RWPE2 (cell line): ENCODE measurements around the gene BCL2.

Source experiments
- ATAC-seq: fragments of 200-7000 bp; cut with Tn5 transposase; 3 replicates; pipeline ENCODE4 v1.9.1; 2021; ENCODE audit warnings: low read depth
- DNase-seq: peaks from one replicate; pipeline ENCODE4 v3.0.0-alpha.2; 2020; ENCODE audit warnings: low spot score
- H3K27ac ChIP-seq: fragments of 450-650 bp; 2 replicates; pipeline ENCODE4 v1.5.1; 2017; ENCODE audit warnings: mild to moderate bottlenecking; ENCODE audit not compliant: poor library complexity, severe bottlenecking
- H3K27me3 ChIP-seq: fragments of 250-450 bp; sonication (Bioruptor Pico); 2 replicates; pipeline ENCODE4 v1.5.1; 2021; ENCODE audit warnings: mild to moderate bottlenecking, moderate library complexity; ENCODE audit not compliant: insufficient read depth, poor library complexity, severe bottlenecking
- H3K36me3 ChIP-seq: fragments of 250-450 bp; sonication (Bioruptor Pico); 2 replicates; pipeline ENCODE4 v1.5.1; 2020; ENCODE audit warnings: low read depth, mild to moderate bottlenecking, moderate library complexity
- H3K4me1 ChIP-seq: fragments of 250-450 bp; sonication (Bioruptor Pico); 2 replicates; pipeline ENCODE4 v1.5.1; 2021; ENCODE audit warnings: mild to moderate bottlenecking, moderate library complexity; ENCODE audit not compliant: insufficient read depth, poor library complexity, severe bottlenecking
- H3K4me3 ChIP-seq: fragments of 250-450 bp; sonication (Bioruptor Pico); 2 replicates; pipeline ENCODE4 v1.5.1; 2021; ENCODE audit warnings: mild to moderate bottlenecking, moderate library complexity; ENCODE audit not compliant: severe bottlenecking
- H3K9me3 ChIP-seq: fragments of 250-450 bp; sonication (Bioruptor Pico); 2 replicates; pipeline ENCODE4 v1.5.1; 2021; ENCODE audit warnings: mild to moderate bottlenecking, moderate library complexity; ENCODE audit not compliant: severe bottlenecking
- TF ChIP-seq, protein P1 (sequence below): fragments of 450-650 bp; IDR thresholded peaks from one replicate; pipeline ENCODE4 v1.5.1; 2017; ENCODE audit warnings: mild to moderate bottlenecking, moderate library complexity; ENCODE audit not compliant: poor library complexity, severe bottlenecking

The BCL2 gene

GRCh38 chr18:63288311-63288710 is 31.3 kb downstream of the BCL2 start:
- Histone ChIP-seq H3K4me3 (no peak overlapping the region), H3K36me3 (no peaks in the 10 kb centered on the region), H3K4me1 (no peaks in the 10 kb centered on the region), H3K27me3 (no peaks in the 10 kb centered on the region), H3K9me3 (no peaks in the 10 kb centered on the region), H3K27ac (no peak overlapping the region)
- ATAC-seq (no peak), DNase-seq (no peak)
- TF ChIP-seq, protein P1, sequence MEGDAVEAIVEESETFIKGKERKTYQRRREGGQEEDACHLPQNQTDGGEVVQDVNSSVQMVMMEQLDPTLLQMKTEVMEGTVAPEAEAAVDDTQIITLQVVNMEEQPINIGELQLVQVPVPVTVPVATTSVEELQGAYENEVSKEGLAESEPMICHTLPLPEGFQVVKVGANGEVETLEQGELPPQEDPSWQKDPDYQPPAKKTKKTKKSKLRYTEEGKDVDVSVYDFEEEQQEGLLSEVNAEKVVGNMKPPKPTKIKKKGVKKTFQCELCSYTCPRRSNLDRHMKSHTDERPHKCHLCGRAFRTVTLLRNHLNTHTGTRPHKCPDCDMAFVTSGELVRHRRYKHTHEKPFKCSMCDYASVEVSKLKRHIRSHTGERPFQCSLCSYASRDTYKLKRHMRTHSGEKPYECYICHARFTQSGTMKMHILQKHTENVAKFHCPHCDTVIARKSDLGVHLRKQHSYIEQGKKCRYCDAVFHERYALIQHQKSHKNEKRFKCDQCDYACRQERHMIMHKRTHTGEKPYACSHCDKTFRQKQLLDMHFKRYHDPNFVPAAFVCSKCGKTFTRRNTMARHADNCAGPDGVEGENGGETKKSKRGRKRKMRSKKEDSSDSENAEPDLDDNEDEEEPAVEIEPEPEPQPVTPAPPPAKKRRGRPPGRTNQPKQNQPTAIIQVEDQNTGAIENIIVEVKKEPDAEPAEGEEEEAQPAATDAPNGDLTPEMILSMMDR = no peak

GRCh38 chr18:63287691-63288220 is 31.8 kb downstream of the BCL2 start:
- H3K9me3 ChIP-seq = no peaks in the 10 kb centered on the region
- ATAC-seq = no peak
- DNase-seq = no peak
- no peaks in the 10 kb centered on the region for H3K36me3 ChIP-seq
- no peak overlapping the region for H3K4me3 ChIP-seq
- TF ChIP-seq, protein P1 = no peak
- H3K27me3 ChIP-seq = no peaks in the 10 kb centered on the region
- no peaks in the 10 kb centered on the region for H3K4me1 ChIP-seq
- H3K27ac ChIP-seq = no peak overlapping the region

GRCh38 chr18:63286926-63287325 is 32.6 kb downstream of the BCL2 start:
- ATAC-seq (no peak), DNase-seq (no peak)
- H3K36me3 ChIP-seq = no peaks in the 10 kb centered on the region
- no peak overlapping the region for H3K4me3 ChIP-seq
- no peaks in the 10 kb centered on the region for H3K4me1 ChIP-seq
- H3K27me3 ChIP-seq = no peaks in the 10 kb centered on the region
- no peaks in the 10 kb centered on the region for H3K9me3 ChIP-seq
- TF ChIP-seq, protein P1 = no peak
- no peak overlapping the region for H3K27ac ChIP-seq

GRCh38 chr18:63284827-63285733 is 34.5 kb downstream of the BCL2 start:
- no peaks in the 10 kb centered on the region for H3K4me1 ChIP-seq

More at GRCh38 chr18:63284827-63285733, 34.5 kb downstream of the BCL2 start:
- H3K27me3 ChIP-seq = no peaks in the 10 kb centered on the region
- no peak for DNase-seq
- TF ChIP-seq, protein P1 = no peak
- no peaks in the 10 kb centered on the region for H3K9me3 ChIP-seq
- no peak overlapping the region for H3K27ac ChIP-seq
- no peak overlapping the region for H3K4me3 ChIP-seq
- ATAC-seq = no peak
- H3K36me3 ChIP-seq = no peaks in the 10 kb centered on the region
